H9 (cell line): ENCODE data around the gene BCL6B. TPM values are rescaled to one million over a fixed set of nuclear protein-coding genes. Genes with fewer than 3 reads are reported as not detected.

Source experiments
- DNase-seq: peaks from one replicate; pipeline ENCODE4 v3.0.0-alpha.2; 2017
- H2AFZ ChIP-seq: one replicate; pipeline ENCODE4 v1.6.1; 2013; ENCODE audit warnings: mild to moderate bottlenecking, low read length, control low read depth, moderate library complexity
- H2AK5ac ChIP-seq: 2 replicates; pipeline ENCODE4 v1.6.1; 2013; ENCODE audit warnings: low read length, control low read depth, mixed read lengths; ENCODE audit not compliant: insufficient read length
- H2BK120ac ChIP-seq: one replicate; pipeline ENCODE4 v1.6.1; 2013; ENCODE audit warnings: low read depth, mild to moderate bottlenecking, low read length, control low read depth, inconsistent platforms; ENCODE audit not compliant: poor library complexity, severe bottlenecking
- H2BK12ac ChIP-seq: 2 replicates; pipeline ENCODE4 v1.6.1; 2013; ENCODE audit warnings: low read length, control low read depth, mixed read lengths, low read depth; ENCODE audit not compliant: insufficient read length
- H2BK15ac ChIP-seq: 2 replicates; pipeline ENCODE4 v1.6.1; 2013; ENCODE audit warnings: low read depth, low read length, control low read depth
- H2BK20ac ChIP-seq: one replicate; pipeline ENCODE4 v1.6.1; 2013; ENCODE audit warnings: low read depth, mild to moderate bottlenecking, low read length, control low read depth, inconsistent platforms; ENCODE audit not compliant: poor library complexity, severe bottlenecking
- H2BK5ac ChIP-seq: 2 replicates; pipeline ENCODE4 v1.6.1; 2013; ENCODE audit warnings: low read length, control low read depth, mixed read lengths; ENCODE audit not compliant: insufficient read length
- H3K14ac ChIP-seq: 2 replicates; pipeline ENCODE4 v1.6.1; 2013; ENCODE audit warnings: low read length, control low read depth; ENCODE audit not compliant: insufficient read depth
- H3K18ac ChIP-seq: 2 replicates; pipeline ENCODE4 v1.6.1; 2013; ENCODE audit warnings: low read depth, mild to moderate bottlenecking, mixed read lengths, low read length, control low read depth; ENCODE audit not compliant: insufficient read length
- H3K23ac ChIP-seq: 2 replicates; pipeline ENCODE4 v1.6.1; 2013; ENCODE audit warnings: low read length, control low read depth, mixed read lengths, low read depth; ENCODE audit not compliant: insufficient read length
- H3K23me2 ChIP-seq: 2 replicates; pipeline ENCODE4 v1.6.1; 2013; ENCODE audit warnings: low read depth, mild to moderate bottlenecking, mixed read lengths, low read length, control low read depth; ENCODE audit not compliant: insufficient read length, poor library complexity, severe bottlenecking
- H3K27ac ChIP-seq: 2 replicates; pipeline ENCODE4 v1.5.1; 2013; ENCODE audit warnings: low read length, control low read depth, mixed read lengths, low read depth; ENCODE audit not compliant: insufficient read length
- H3K27me3 ChIP-seq: 2 replicates; pipeline ENCODE4 v1.6.1; 2013; ENCODE audit warnings: low read length, control low read depth, inconsistent platforms; ENCODE audit not compliant: insufficient read depth
- H3K4ac ChIP-seq: 2 replicates; pipeline ENCODE4 v1.6.1; 2013; ENCODE audit warnings: low read depth, mild to moderate bottlenecking, control low read depth, inconsistent platforms, low read length, moderate library complexity
- H3K4me1 ChIP-seq: 2 replicates; pipeline ENCODE4 v1.6.1; 2013; ENCODE audit warnings: low read length, control low read depth, inconsistent platforms; ENCODE audit not compliant: insufficient read depth
- H3K4me2 ChIP-seq: 2 replicates; pipeline ENCODE4 v1.6.1; 2013; ENCODE audit warnings: low read length, control low read depth, mixed read lengths; ENCODE audit not compliant: insufficient read length, insufficient read depth
- H3K56ac ChIP-seq: 2 replicates; pipeline ENCODE4 v1.6.1; 2013; ENCODE audit warnings: low read depth, mild to moderate bottlenecking, mixed read lengths, low read length, control low read depth; ENCODE audit not compliant: insufficient read length
- H3K79me1 ChIP-seq: 2 replicates; pipeline ENCODE4 v1.6.1; 2013; ENCODE audit warnings: low read depth, mild to moderate bottlenecking, moderate library complexity, low read length, control low read depth, inconsistent platforms; ENCODE audit not compliant: insufficient read depth, poor library complexity, severe bottlenecking
- H3K79me2 ChIP-seq: 2 replicates; pipeline ENCODE4 v1.6.1; 2013; ENCODE audit warnings: low read length, control low read depth, inconsistent platforms; ENCODE audit not compliant: insufficient read depth
- H3K9ac ChIP-seq: 2 replicates; pipeline ENCODE4 v1.6.1; 2013; ENCODE audit warnings: low read length, control low read depth, mixed read lengths; ENCODE audit not compliant: insufficient read length; ENCODE audit errors: extremely low read depth
- H3K9me3 ChIP-seq: one replicate; pipeline ENCODE4 v1.6.1; 2013; ENCODE audit warnings: low read depth, low read length, inconsistent platforms; ENCODE audit not compliant: control insufficient read depth
- H3T11ph ChIP-seq: one replicate; pipeline ENCODE4 v1.6.1; 2013; ENCODE audit warnings: mild to moderate bottlenecking, low read length, control low read depth, inconsistent platforms
- H4K20me1 ChIP-seq: one replicate; pipeline ENCODE4 v1.6.1; 2013; ENCODE audit not compliant: control insufficient read depth, insufficient read length, insufficient read depth
- H4K5ac ChIP-seq: 2 replicates; pipeline ENCODE4 v1.6.1; 2013; ENCODE audit warnings: low read depth, mild to moderate bottlenecking, mixed read lengths, low read length, control low read depth; ENCODE audit not compliant: insufficient read length
- H4K8ac ChIP-seq: replicated peaks from 2 replicates; pipeline ENCODE4 v1.6.1; 2013; ENCODE audit warnings: low read length, control low read depth, mixed read lengths, low read depth; ENCODE audit not compliant: insufficient read length
- H4K91ac ChIP-seq: 2 replicates; pipeline ENCODE4 v1.6.1; 2013; ENCODE audit warnings: low read depth, mild to moderate bottlenecking, moderate library complexity, mixed read lengths, low read length, control low read depth; ENCODE audit not compliant: insufficient read length
- H3K27ac Mint-ChIP-seq, 3 experiments: 2 replicates in 2 of 3; 3 replicates in 1 of 3; pipeline ENCODE4 v1.8.0; 2020 to 2021; ENCODE audit warnings: mixed read lengths in 3 of 3, mild to moderate bottlenecking in 1 of 3, moderate library complexity in 1 of 3
- H3K27me3 Mint-ChIP-seq: 2 replicates; pipeline ENCODE4 v1.8.0; 2021; ENCODE audit warnings: low read depth, mild to moderate bottlenecking, moderate library complexity, mixed read lengths
- H3K36me3 Mint-ChIP-seq, 3 experiments: 2 replicates in 2 of 3; 3 replicates in 1 of 3; pipeline ENCODE4 v1.8.0; 2020 to 2021; ENCODE audit warnings: low read depth in 3 of 3, mixed read lengths in 3 of 3; ENCODE audit not compliant: insufficient read depth in 1 of 3
- H3K4me1 Mint-ChIP-seq, 2 experiments: 2 replicates each; pipeline ENCODE4 v1.8.0; 2020; ENCODE audit warnings: mixed read lengths in 2 of 2
- H3K4me3 Mint-ChIP-seq, 2 experiments: 2 replicates in 1 of 2; 3 replicates in 1 of 2; pipeline ENCODE4 v1.8.0; 2020 to 2021; ENCODE audit warnings: mild to moderate bottlenecking in 2 of 2, mixed read lengths in 2 of 2, moderate library complexity in 1 of 2
- H3K9me3 Mint-ChIP-seq, 2 experiments: 2 replicates in 1 of 2; 3 replicates in 1 of 2; pipeline ENCODE4 v1.8.0; 2020; ENCODE audit warnings: mild to moderate bottlenecking in 2 of 2, mixed read lengths in 2 of 2, moderate library complexity in 1 of 2
- CTCF ChIP-seq: fragments of 200-600 bp; sonication (generic); conservative IDR thresholded peaks from 3 replicates; pipeline ENCODE4 v1.8.0; 2021; ENCODE audit warnings: antibody characterized with exemption, mild to moderate bottlenecking
- WGBS: extraction: QIAGEN DNeasy Blood & Tissue Kit; methylation state at CpG from one replicate; pipeline ENCODE4 v1.1.7; 2013; ENCODE audit warnings: missing lambda C conversion rate, low lambda C conversion rate, mixed read lengths; ENCODE audit not compliant: insufficient read length; ENCODE audit errors: extremely low coverage; 5-methylcytosine and 5-hydroxymethylcytosine counted together
- total RNA-seq: library from RNA; stranded (reverse); gene quantifications from 2 replicates; pipeline ENCODE4 v1.2.1, GENCODE V29; 2021

The BCL6B gene
- total RNA-seq, 1 experiment from 2014 or later: 3.3 TPM

- Histone ChIP-seq H2BK5ac (no peak overlapping the region), H3K79me1 (no peaks in the 10 kb centered on the region), H4K5ac (no peak overlapping the region), H4K8ac (no peak overlapping the region), H4K91ac (no peak overlapping the region), H2BK120ac (no peak overlapping the region), H3K9me3 (no peaks in the 10 kb centered on the region), H3K79me2 (no peaks in the 10 kb centered on the region), H2BK20ac (no peak overlapping the region), H3K23ac (no peak overlapping the region), H3K4me1 (no peaks in the 10 kb centered on the region), H3K14ac (no peak overlapping the region), H3K56ac (no peak overlapping the region), H2BK15ac (no peak overlapping the region), H3T11ph (no peak overlapping the region), H3K23me2 (no peaks in the 10 kb centered on the region), H2AK5ac (no peak overlapping the region), H3K4ac (no peak overlapping the region), H3K9ac (no peak overlapping the region), H4K20me1 (no peaks in the 10 kb centered on the region), H2BK12ac (no peak overlapping the region), H3K27me3 (no peaks in the 10 kb centered on the region), H2AFZ (no peak overlapping the region), H3K18ac (no peak overlapping the region), H3K27ac (no peak overlapping the region), H3K4me2 (no peak overlapping the region)
- Mint-ChIP-seq H3K27ac (no peak overlapping the region), H3K9me3 (no peaks in the 10 kb centered on the region; a peak in 1 of 5 replicates), H3K4me1 (no peaks in the 10 kb centered on the region), H3K27me3 (peaks cover 22% of the 10 kb centered on the region), H3K36me3 (no peaks in the 10 kb centered on the region), H3K4me3 (no peak overlapping the region)
- WGBS: no CpG with 5 or more reads among the region's 4 CpGs
- TF ChIP-seq CTCF: no peak
- DNase-seq: no peak
These were observed 33.5 kb downstream of the BCL6B start for GRCh38 chr17:7056386-7056785.
